Heart left ventricle (tissue), 16 donors: ENCODE results near the gene CTAG1A. TPM values are rescaled to one million over a fixed set of nuclear protein-coding genes. Genes with fewer than 3 reads are reported as not detected.
"Not testable (repeated sequence)": the region's sequence is repeated elsewhere in the genome, so short reads cannot be mapped to it uniquely, and the experiment has no call there.

Source experiments
- ATAC-seq, 4 donors: fragments of 200-7000 bp; cut with Tn5 transposase; one replicate each; pipeline ENCODE4 v1.9.1; 2020 to 2022; ENCODE audit warnings: moderate library complexity in 4 of 4, mild to moderate bottlenecking in 3 of 4, moderate number of reproducible peaks in 1 of 4
- DNase-seq, 5 donors: peaks; one replicate each; pipeline ENCODE4 v3.0.0-alpha.2; 2020
- H3K27ac ChIP-seq, 12 donors: fragments of 200-600 bp; sonication (generic) in 4 of 12; one replicate each; pipeline versions ENCODE4 v1.5.0 to v1.8.0; 2016 to 2022; ENCODE audit warnings: mild to moderate bottlenecking in 2 of 12
- H3K27me3 ChIP-seq, 9 donors: fragments of 200-600 bp; sonication (generic) in 2 of 9; one replicate each; pipeline versions ENCODE4 v1.5.1 to v1.8.0; 2016 to 2022; ENCODE audit warnings: mild to moderate bottlenecking in 3 of 9
- H3K36me3 ChIP-seq, 9 donors: fragments of 200-600 bp; sonication (generic) in 2 of 9; one replicate each; pipeline versions ENCODE4 v1.5.0 to v1.8.0; 2018 to 2022; ENCODE audit warnings: mild to moderate bottlenecking in 2 of 9
- H3K4me1 ChIP-seq, 12 donors: fragments of 200-600 bp; sonication (generic) in 4 of 12; one replicate each; pipeline versions ENCODE4 v1.5.0 to v1.8.0; 2016 to 2022; ENCODE audit warnings: mild to moderate bottlenecking in 3 of 12
- H3K4me3 ChIP-seq, 12 donors: fragments of 200-600 bp; sonication (generic) in 4 of 12; one replicate each; pipeline versions ENCODE4 v1.5.0 to v1.8.0; 2017 to 2022; ENCODE audit warnings: mild to moderate bottlenecking in 9 of 12, moderate library complexity in 4 of 12
- H3K9me3 ChIP-seq, 12 donors: fragments of 200-600 bp; sonication (generic) in 4 of 12; one replicate each; pipeline versions ENCODE4 v1.5.0 to v1.8.0; 2016 to 2022; ENCODE audit warnings: mild to moderate bottlenecking in 1 of 12
- POLR2A ChIP-seq, 2 donors: fragments of 450-650 bp; IDR thresholded peaks; one replicate each; pipeline ENCODE4 v1.6.1; 2017; ENCODE audit warnings: antibody characterized with exemption in 2 of 2, mild to moderate bottlenecking in 2 of 2, moderate library complexity in 2 of 2
- WGBS, 4 donors: extraction: QIAGEN DNeasy Blood & Tissue Kit in 2 of 4; methylation state at CpG; one replicate each; pipeline versions ENCODE4 v1.1.5 to v1.1.7; 2013 to 2018; 5-methylcytosine and 5-hydroxymethylcytosine counted together
- intact Hi-C, 10 donors: fragments of 100-400 bp; cut with DNase I; formaldehyde crosslinking; loops; one replicate each; pipeline versions ENCODE4 v1.11.1 to v1.14.2; 2022
- long read RNA-seq, 3 donors: library from polyadenylated mRNA; unstranded; transcript quantifications; one replicate each; pipeline ENCODE4 v2.0.0, GENCODE V29; 2020 to 2021
- polyA plus RNA-seq, 2 donors: library from polyadenylated mRNA; stranded (reverse); fragments of 200-250 nt; gene quantifications; one replicate each; pipeline ENCODE4 v1.2.3, GENCODE V29; 2013
- total RNA-seq, 9 donors: library from RNA; depleted of rRNA in 2 of 9; stranded (reverse); fragments of >200 nt in 2 of 9; fragmentation: NEBNext Ultra II Directional in 3 of 9; extraction: Animal tissue kit (Norgen Biotek cat#: 25700) in 3 of 9; gene quantifications; one replicate each; pipeline versions ENCODE4 v1.1.0 to v1.2.4, GENCODE V29; 2016 to 2023
- TF ChIP-seq, protein P1 (sequence below), 12 donors: fragments of 200-600 bp; sonication (generic) in 4 of 12; IDR thresholded peaks; one replicate each; pipeline versions ENCODE4 v1.5.0 to v1.8.0; 2018 to 2022; ENCODE audit warnings: antibody characterized with exemption in 12 of 12, mild to moderate bottlenecking in 5 of 12
- donor health status: ischemic (EF 13 %, LVEDD 7.1; RV severe dilation, severe dysfunction).
- donor health status: healthy with polysubstance abuse.
- donor health status: DM: no; HTN: yes; CAD: no.
- donor health status: DM: no; HTN: no; CAD: no.
- donor health status: ischemic (EF 25% LVEDD 6.9; RV normal size, moderate dysfunction).
- donor health status: ischemic (EF 25% LVEDD 5.7; RV mildly dilated, moderate dysfunction).
- donor health status: healthy.
- donor health status: DM: yes; HTN: yes; CAD: no.
- donor health status: ischemic (EF 35%, LVEDD 5.7; RV mildly dilated, moderate dysfunction).
- donor health status: nonischemic (EF 11% LVEDD 7.7; RV severe dilation, severe dysfunction).
- donor health status: DM: yes; HTN: yes; CAD: no.
- donor health status: PGD.
- donor health status: ischemic (EF 29% LVEDD 5.4; RV normal size, mild dysfunction).
- donor health status: nonischemic (EF 23%, LVEDD 6.1; RV moderate dilation, normal function).

The CTAG1A gene
- not detected for total RNA-seq
- polyA plus RNA-seq: not detected
- long read RNA-seq, donor 1: 0 reads
- long read RNA-seq, donor 2: 0 reads
- long read RNA-seq, donor 3: 0 reads

DNA sequence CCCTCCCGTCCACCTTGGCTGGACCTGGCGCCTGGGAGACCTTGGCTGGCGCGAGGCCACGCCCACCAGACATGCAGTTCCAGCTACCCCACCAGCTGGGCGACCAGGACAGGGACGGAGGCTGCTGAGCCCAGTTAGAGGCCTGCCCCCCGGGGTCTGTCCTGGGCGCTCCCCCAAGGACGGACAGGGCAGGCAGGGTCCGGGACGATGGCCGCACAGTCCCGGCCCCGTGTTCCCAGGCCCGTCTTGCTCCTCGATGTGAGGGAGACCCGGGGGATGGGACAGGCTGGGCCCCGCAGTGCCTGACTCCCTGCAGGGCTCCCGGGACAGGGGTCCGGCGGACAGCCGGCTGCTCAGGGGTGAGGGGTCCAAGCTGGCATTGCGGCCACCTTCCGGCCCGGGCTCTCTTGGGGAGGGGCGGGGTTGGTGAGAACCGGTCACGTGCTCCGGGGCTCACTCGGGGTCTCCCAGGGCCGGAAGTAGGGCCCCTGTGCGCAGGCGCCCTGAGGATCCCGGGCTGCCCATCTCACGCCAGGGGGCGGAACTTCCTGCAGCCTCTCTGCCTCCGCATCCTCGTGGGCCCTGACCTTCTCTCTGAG is at the start of gene CTAG1A:
Gene CTAG1A (plus strand): TSS at position 549 of the 599 bp plus-strand sequence. CDS start 74 bp downstream, outside the sequence.
- ATAC-seq: peak in 2 of 4 donors; percentile 10 to 45

DNA sequence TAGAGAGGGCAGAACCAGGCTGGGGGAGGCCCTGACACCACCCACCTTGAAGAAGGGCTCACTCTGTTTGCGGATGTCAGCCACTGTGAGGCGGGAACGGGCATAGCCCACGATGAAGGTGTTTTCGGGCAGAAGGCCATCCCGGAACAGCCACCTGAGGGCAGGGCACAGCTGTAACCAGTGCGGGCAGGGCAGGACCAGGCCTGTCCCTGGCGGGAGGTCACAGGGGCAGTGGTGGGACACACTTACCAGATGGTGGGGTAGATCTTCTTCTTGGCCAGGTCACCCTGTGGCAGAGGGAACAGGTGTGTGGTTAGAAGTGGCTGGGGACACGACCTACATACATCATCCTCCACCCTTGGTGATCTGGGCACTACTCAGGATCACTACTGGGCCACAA is 49.0 kb upstream of the CTAG1A start:
- intact Hi-C loops: loop anchor here in 3 of 10 donors (2.0 to 5.0 kb wide), 3 partner anchors 139 to 1577 kb away; partner anchors contain the start of gene RPL10 (in 1 of the 3)
- peaks cover 0 to 7% (median 4%) of the 10 kb centered on the region in 12 donors for H3K4me1 ChIP-seq
- DNase-seq (no peak), ATAC-seq (no peak)
- TF ChIP-seq, protein P1, sequence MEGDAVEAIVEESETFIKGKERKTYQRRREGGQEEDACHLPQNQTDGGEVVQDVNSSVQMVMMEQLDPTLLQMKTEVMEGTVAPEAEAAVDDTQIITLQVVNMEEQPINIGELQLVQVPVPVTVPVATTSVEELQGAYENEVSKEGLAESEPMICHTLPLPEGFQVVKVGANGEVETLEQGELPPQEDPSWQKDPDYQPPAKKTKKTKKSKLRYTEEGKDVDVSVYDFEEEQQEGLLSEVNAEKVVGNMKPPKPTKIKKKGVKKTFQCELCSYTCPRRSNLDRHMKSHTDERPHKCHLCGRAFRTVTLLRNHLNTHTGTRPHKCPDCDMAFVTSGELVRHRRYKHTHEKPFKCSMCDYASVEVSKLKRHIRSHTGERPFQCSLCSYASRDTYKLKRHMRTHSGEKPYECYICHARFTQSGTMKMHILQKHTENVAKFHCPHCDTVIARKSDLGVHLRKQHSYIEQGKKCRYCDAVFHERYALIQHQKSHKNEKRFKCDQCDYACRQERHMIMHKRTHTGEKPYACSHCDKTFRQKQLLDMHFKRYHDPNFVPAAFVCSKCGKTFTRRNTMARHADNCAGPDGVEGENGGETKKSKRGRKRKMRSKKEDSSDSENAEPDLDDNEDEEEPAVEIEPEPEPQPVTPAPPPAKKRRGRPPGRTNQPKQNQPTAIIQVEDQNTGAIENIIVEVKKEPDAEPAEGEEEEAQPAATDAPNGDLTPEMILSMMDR (IDR thresholded peaks at IDR 0.05): no peak
- TF ChIP-seq POLR2A (IDR thresholded peaks at IDR 0.05): no peak
- H3K9me3 ChIP-seq: no peaks in the 10 kb centered on the region
- 75 to 94% (median 83%) methylated on average over 8 to 9 of the region's 9 CpGs for WGBS, 4 donors
- no peak overlapping the region for H3K4me3 ChIP-seq
- no peaks in the 10 kb centered on the region for H3K27me3 ChIP-seq
- peaks cover 0 to 26% (median 8%) of the 10 kb centered on the region in 9 donors for H3K36me3 ChIP-seq
- H3K27ac ChIP-seq: no peak overlapping the region

More for the DNA sequence above, at the start of gene CTAG1A:
- H3K27me3 ChIP-seq, H3K9me3 ChIP-seq, intact Hi-C loops, H3K27ac ChIP-seq, H3K4me3 ChIP-seq, DNase-seq, H3K36me3 ChIP-seq, H3K4me1 ChIP-seq: not testable (repeated sequence)
- no CpG with 5 or more reads among the region's 39 CpGs for WGBS, 4 donors

DNA sequence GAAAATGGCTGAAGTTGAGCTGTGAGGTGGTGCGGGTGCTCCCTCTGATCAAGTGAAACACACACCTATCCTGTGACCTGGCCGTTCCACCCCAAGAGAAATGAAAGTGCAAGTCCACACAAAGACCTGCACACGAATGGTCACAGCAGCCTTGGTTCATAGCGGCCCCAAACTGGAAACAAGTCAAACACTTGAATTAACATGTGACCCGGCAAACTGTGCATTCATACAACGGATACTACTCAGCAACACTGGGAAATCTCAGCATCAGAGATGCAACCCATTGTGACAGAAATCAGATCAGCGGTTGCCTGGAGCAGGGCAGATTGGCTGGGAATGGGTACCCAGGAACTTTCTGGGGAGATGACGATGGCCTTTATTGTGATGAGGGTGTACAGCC is 45.9 kb upstream of the CTAG1A start:
- TF ChIP-seq, protein P1 (IDR thresholded peaks at IDR 0.05): no peak
- TF ChIP-seq POLR2A (IDR thresholded peaks at IDR 0.05): no peak
- intact Hi-C loops: loop anchor here in 1 of 10 donors (5.0 kb wide), 1 partner anchor 142 kb away; the partner anchor contains the start of gene RPL10
- Histone ChIP-seq H3K4me1 (peaks cover 0 to 39% (median 13%) of the 10 kb centered on the region in 12 donors), H3K27ac (no peak overlapping the region), H3K9me3 (no peaks in the 10 kb centered on the region), H3K36me3 (peaks cover 0 to 8% (median 3%) of the 10 kb centered on the region in 9 donors), H3K27me3 (peaks cover 0 to 4% (median 0%) of the 10 kb centered on the region in 9 donors), H3K4me3 (no peak overlapping the region)
- 69 to 78% (median 74%) methylated on average over 8 of the region's 8 CpGs for WGBS, 4 donors
- no peak for ATAC-seq
- no peak for DNase-seq

DNA sequence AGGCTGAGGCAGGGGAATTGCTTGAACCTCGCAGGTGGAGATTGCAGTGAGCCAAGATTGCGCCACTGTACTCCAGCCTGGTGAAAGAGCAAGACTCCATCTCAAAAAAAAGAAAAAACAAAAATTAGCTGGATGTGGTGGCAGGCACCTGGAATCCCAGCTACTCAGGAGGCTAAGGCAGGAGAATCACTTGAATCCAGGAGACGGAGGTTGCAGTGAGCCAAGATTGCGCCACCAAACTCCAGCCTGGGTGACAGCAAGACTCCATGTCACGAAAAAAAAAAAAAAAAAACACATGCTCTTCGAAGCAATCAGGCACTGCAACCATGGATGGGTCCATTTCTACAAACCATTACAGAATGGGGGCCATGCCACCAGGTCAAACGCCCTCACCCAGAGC is 44.6 kb upstream of the CTAG1A start:
- H3K36me3 ChIP-seq, H3K27ac ChIP-seq, DNase-seq, H3K4me3 ChIP-seq, intact Hi-C loops, ATAC-seq, H3K9me3 ChIP-seq, H3K27me3 ChIP-seq: not testable (repeated sequence)
- 75 to 97% (median 82%) methylated on average over 7 of the region's 7 CpGs for WGBS, 4 donors
- peaks cover 0 to 48% (median 9%) of the 10 kb centered on the region in 12 donors for H3K4me1 ChIP-seq

DNA sequence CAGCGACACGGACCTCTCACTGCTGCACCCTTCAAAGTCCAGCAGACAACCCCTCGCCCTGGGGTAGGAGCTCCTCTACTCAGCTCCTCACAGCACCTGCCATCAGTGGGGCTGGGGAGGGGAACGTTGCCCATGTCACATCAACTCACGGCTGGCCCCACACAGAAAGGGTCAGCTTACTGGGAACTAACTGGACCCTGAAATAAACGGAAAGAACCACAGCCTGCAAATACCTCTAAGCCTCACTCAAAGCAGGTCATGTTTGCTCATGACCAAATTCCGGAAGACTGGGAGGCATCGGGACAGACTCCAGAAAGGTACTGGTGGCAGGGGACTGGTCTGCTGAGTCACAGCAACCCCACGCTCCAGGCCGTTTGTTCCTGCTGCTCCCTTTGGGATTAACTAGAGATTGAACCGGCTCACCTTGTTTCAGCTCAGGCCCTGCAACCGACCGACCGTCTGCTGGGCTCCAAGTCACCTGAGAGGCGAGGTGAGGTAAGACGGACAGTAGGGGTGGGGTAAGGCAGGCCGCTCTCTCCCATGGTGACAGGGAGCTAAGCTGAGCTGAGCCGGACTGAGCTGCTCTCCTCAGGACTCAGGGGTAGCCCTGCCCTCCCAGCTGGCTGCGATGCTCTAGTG is 43.9 kb upstream of the CTAG1A start:
- Histone ChIP-seq H3K27me3 (peaks cover 0 to 4% (median 0%) of the 10 kb centered on the region in 9 donors), H3K9me3 (no peaks in the 10 kb centered on the region), H3K4me1 (peaks cover 0 to 54% (median 11%) of the 10 kb centered on the region in 12 donors), H3K36me3 (peaks cover 0 to 8% (median 0%) of the 10 kb centered on the region in 9 donors), H3K27ac (peak overlapping the region in 6 of 12 donors; percentile 20 to 88 (median 66)), H3K4me3 (no peak overlapping the region)
- DNase-seq: no peak
- ATAC-seq: peak in 1 of 4 donors; percentile 4
- intact Hi-C loops: no loop called here
- TF ChIP-seq, protein P1 (IDR thresholded peaks at IDR 0.05): no peak
- no peak for TF ChIP-seq POLR2A (IDR thresholded peaks at IDR 0.05)
- WGBS, 4 donors: 85 to 93% (median 89%) methylated on average over 18 to 19 of the region's 19 CpGs
